Aorta (tissue), 5 donors: ENCODE data around the gene ZNF205. TPM values are rescaled to one million over a fixed set of nuclear protein-coding genes. Genes with fewer than 3 reads are reported as not detected.
A peak's percentile ranks its signal among the peaks of the same experiment; 100 is the strongest.

Experiments used
- ATAC-seq: fragments of 200-7000 bp; cut with Tn5 transposase; one replicate; pipeline ENCODE4 v1.9.1; 2022; ENCODE audit warnings: moderate library complexity; ENCODE audit not compliant: low FRiP score
- DNase-seq, 2 donors: peaks; one replicate each; pipeline ENCODE4 v3.0.0-alpha.2; 2020
- H3K27ac ChIP-seq, 2 donors: one replicate each; pipeline ENCODE4 v1.5.1; 2013; ENCODE audit warnings: low read length in 2 of 2, mild to moderate bottlenecking in 2 of 2, moderate library complexity in 2 of 2, control low read depth in 1 of 2, inconsistent platforms in 1 of 2, low read depth in 1 of 2
- H3K27me3 ChIP-seq, 2 donors: one replicate each; pipeline ENCODE4 v1.6.1; 2013; ENCODE audit warnings: control low read depth in 1 of 2, low read length in 1 of 2, mild to moderate bottlenecking in 1 of 2, moderate library complexity in 1 of 2; ENCODE audit not compliant: insufficient read depth in 2 of 2, control insufficient read depth in 1 of 2
- H3K36me3 ChIP-seq, 2 donors: one replicate each; pipeline ENCODE4 v1.6.1; 2013; ENCODE audit warnings: control low read depth in 1 of 2, low read length in 1 of 2, mild to moderate bottlenecking in 1 of 2; ENCODE audit not compliant: insufficient read depth in 2 of 2, control insufficient read depth in 1 of 2
- H3K4me1 ChIP-seq, 2 donors: one replicate each; pipeline ENCODE4 v1.6.1; 2013; ENCODE audit warnings: low read length in 2 of 2, control low read depth in 1 of 2, mild to moderate bottlenecking in 1 of 2, moderate library complexity in 1 of 2; ENCODE audit not compliant: insufficient read depth in 2 of 2, control insufficient read depth in 1 of 2
- H3K4me3 ChIP-seq, 2 donors: one replicate each; pipeline ENCODE4 v1.5.1; 2013; ENCODE audit warnings: low read length in 2 of 2, control low read depth in 1 of 2, mild to moderate bottlenecking in 1 of 2
- H3K9me3 ChIP-seq: one replicate; pipeline ENCODE4 v1.6.1; 2013; ENCODE audit warnings: mild to moderate bottlenecking, low read length; ENCODE audit not compliant: control insufficient read depth
- WGBS, 2 donors: extraction: QIAGEN DNeasy Blood & Tissue Kit; methylation state at CpG; one replicate each; pipeline ENCODE4 v1.1.7; 2013; 5-methylcytosine and 5-hydroxymethylcytosine counted together
- intact Hi-C, 2 donors: fragments of 100-400 bp; cut with DNase I; formaldehyde crosslinking; loops; one replicate each; pipeline versions ENCODE4 v1.14.2 to v1.15.0; 2022
- polyA plus RNA-seq, 2 donors: library from polyadenylated mRNA; stranded (reverse); fragments of 200-250 nt; gene quantifications; one replicate each; pipeline ENCODE4 v1.2.3, GENCODE V29; 2013
- total RNA-seq, 2 donors: library from RNA; stranded (reverse); fragmentation: NEBNext Ultra II Directional; extraction: Animal tissue kit (Norgen Biotek cat#: 25700); gene quantifications; one replicate each; pipeline ENCODE4 v1.2.1, GENCODE V29; 2021
- donor health status: healthy with polysubstance abuse.
- donor health status: Bipolar disorder and iron deficiency.
- donor health status: DM: no; HTN: no; CAD: no.
- donor health status: DM: no; HTN: no; CAD: no.
- donor health status: DM: yes; HTN: yes; CAD: no.

The ZNF205 gene
- total and polyA plus RNA-seq, 4 donors: 7.1 to 36.6 (median 9.5) TPM

DNA sequence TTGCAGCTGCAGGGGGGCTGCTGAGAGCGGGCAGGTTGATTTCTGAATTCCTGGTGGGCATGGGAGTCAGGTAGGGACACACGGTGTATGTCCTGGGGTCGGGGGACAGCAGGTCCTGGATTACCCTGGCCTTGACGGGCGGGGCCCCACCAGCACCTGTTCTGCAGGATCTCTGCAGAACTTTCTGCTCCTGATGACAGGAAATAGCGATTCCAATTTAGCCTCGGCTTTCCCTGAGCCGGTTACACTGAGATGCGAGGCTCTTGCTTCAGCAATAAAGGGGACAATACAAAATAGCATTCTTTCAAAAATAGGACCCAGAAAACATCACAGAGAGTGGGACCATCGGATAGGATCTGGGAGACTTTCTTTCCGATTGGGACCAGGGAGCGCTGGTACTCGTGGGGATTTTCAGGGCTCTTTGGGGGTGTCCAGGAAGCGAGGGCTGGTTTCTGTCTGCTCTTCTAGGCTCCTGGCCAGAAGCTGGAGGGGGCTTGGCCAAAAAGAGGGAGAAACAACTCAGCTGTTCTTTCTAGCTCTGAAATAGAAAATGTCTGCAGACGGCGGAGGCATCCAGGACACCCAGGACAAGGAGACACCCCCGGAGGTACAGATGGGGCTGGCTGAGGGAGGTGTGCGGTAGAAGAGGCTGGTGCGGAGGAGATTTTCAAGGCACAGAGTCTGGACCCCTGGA, 642 bp downstream of the ZNF205 start:
- ATAC-seq (no peak), DNase-seq (no peak)
- WGBS, 2 donors: 2 to 4% methylated on average over 19 of the region's 19 CpGs
- H3K9me3 ChIP-seq: no peaks in the 10 kb centered on the region
- no peaks in the 10 kb centered on the region for H3K36me3 ChIP-seq
- H3K27ac ChIP-seq: no peak overlapping the region
- no peaks in the 10 kb centered on the region for H3K4me1 ChIP-seq
- H3K27me3 ChIP-seq: no peaks in the 10 kb centered on the region
- intact Hi-C loops: loop anchor here in 1 of 2 donors (2.0 kb wide), 1 partner anchor 48 kb away; the partner anchor contains the start of gene IL32
- peak overlapping the region; percentile 79 to 86 for H3K4me3 ChIP-seq

DNA sequence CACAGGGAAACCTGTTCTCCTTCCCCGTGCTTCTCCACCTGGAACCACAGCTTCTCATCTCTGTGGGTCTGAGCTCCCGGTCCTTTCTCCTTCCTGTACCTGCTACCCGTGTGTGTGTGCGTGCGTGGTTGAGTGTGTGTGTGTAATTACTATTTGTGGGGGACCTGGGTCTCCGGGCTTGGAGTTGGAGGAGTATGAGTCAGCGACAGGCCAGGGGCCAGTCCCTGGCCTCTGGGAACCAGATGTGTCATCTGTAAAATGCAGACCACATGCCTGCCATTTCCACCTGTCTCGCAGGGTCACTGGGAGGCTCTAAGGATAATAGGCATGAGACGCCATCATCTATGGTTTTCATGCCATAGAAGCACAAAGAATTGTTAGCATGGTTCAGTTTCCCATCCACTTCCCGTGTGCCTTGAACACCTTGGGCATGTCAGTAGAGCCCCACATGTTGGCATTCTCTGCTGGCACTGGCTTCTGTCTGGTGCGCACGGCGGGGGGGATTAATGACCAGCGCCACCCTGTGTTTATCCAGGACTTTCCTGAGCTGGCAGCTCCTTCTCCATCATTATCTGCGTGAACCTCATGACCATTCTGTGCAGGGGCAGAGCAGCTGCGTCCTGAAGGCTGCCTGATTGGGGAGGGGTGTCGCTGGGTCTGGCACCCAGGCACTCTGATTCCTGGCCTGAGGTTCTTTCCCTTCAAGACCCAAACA, 1.5 kb downstream of the ZNF205 start:
- Histone ChIP-seq H3K4me1 (no peaks in the 10 kb centered on the region), H3K27me3 (no peaks in the 10 kb centered on the region), H3K4me3 (no peak overlapping the region), H3K36me3 (no peaks in the 10 kb centered on the region), H3K27ac (no peak overlapping the region), H3K9me3 (no peaks in the 10 kb centered on the region)
- no peak for ATAC-seq
- intact Hi-C loops: loop anchor here in 1 of 2 donors (2.0 kb wide), 1 partner anchor 49 kb away; the partner anchor contains the start of gene IL32
- no peak for DNase-seq
- 52 to 54% methylated on average over 17 of the region's 17 CpGs for WGBS, 2 donors

DNA sequence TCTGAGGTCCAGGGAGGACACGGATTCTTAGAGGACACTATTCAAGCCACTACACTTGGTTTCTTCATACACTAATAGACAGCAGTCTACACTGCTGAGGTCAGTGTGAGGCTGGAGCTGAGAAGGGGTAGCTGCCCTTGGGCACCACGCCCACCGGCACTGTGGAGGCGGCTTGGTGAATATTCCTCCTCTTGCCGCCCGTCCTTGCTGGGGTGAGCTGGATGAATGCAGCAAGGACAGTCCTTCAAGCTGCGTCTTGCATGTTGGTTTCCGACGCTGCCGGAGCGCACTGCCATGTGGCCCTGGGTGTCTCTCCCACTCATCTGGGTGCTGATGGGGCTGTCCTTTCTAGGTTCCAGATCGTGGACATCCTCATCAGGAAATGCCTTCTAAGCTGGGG, 2.6 kb downstream of the ZNF205 start:
- intact Hi-C loops: no loop called here
- H3K36me3 ChIP-seq: peaks cover 0 to 3% of the 10 kb centered on the region in 2 donors
- H3K4me3 ChIP-seq: no peak overlapping the region
- ATAC-seq: no peak
- no peaks in the 10 kb centered on the region for H3K9me3 ChIP-seq
- H3K27ac ChIP-seq: no peak overlapping the region
- H3K4me1 ChIP-seq: no peaks in the 10 kb centered on the region
- H3K27me3 ChIP-seq: no peaks in the 10 kb centered on the region
- DNase-seq: no peak
- 91 to 92% methylated on average over 12 of the region's 12 CpGs for WGBS, 2 donors

DNA sequence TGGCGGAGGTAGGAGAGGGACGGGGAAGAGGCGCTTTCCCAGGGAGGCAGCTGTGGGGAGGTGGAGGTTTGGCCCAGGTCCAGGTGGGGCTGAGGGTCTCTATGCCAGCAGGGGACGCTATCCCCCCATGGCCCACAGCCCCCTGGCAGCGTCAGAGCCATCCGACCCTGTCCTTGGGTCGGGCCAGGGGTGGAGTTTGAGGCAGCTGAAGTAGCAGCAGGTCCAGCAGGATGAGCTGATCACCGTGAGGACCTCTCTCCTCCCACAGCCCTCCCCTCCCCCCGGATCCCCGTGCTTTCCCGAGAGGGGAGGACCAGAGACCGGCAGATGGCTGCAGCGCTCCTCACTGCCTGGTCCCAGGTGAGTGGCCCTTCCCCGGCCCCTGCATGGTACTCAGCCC, 3.2 kb downstream of the ZNF205 start:
- H3K27me3 ChIP-seq: no peaks in the 10 kb centered on the region
- H3K4me1 ChIP-seq: no peaks in the 10 kb centered on the region
- H3K27ac ChIP-seq: no peak overlapping the region
- ATAC-seq (no peak), DNase-seq (no peak)
- no peak overlapping the region for H3K4me3 ChIP-seq
- 73 to 77% methylated on average over 12 to 14 of the region's 14 CpGs for whole genome bisulfite sequencing, 2 donors
- intact Hi-C loops: no loop called here
- peaks cover under 1 to 3% of the 10 kb centered on the region in 2 donors for H3K36me3 ChIP-seq
- H3K9me3 ChIP-seq: no peaks in the 10 kb centered on the region

DNA sequence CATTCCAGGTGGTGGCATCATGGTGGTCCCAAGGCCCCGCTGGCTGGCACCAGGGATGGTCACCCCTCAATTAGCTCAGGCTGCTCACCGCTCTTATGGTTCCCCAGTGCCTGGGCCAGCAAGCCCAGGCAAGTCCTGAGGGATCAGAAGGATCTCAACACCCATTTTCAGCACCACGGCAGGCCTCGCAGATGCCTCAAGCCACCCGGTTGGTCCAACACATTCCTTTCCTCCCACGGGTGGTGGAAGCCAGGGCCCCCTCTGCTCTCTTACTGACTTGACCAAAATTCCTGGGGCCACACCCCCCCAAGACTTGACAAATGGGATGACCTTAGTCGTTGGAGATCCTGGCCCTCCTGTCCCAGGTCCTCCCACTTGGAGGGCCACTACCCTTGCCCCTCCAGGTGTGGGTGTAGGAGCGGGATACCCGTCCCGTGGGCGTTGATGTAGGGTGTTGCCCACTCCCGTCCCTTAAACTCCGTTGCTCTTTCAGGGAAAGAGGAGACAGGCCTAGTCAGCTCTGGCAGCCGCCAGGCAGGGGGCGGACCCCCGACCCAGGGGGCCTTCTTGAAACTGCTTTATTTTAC, 5.9 kb downstream of the ZNF205 start:
- no peak for ATAC-seq
- intact Hi-C loops: no loop called here
- no peak overlapping the region for H3K27ac ChIP-seq

DNA sequence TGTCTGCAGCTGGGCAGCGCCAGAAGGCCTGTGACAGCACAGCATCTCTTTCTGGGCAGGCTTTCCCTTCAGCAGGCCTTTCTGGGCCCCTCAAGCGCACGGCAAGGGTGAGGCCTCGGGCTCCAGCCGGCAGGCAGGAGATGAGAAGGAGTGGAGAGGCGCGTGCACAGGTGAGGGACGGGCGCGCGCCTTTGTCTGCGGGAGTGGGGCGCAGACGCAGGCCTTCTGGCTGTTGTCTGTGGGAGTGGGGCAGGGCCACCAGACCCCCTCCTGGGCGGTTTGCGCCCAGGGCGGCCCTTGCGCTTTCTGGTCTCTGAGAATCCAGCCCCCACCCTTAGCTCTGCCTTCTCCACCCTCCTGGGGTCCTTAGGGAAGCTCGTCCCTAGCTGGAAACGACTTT, 6.5 kb downstream of the ZNF205 start:
- Histone ChIP-seq H3K9me3 (no peaks in the 10 kb centered on the region), H3K4me1 (no peaks in the 10 kb centered on the region), H3K27ac (no peak overlapping the region), H3K27me3 (no peaks in the 10 kb centered on the region), H3K36me3 (peaks cover 2 to 3% of the 10 kb centered on the region in 2 donors), H3K4me3 (no peak overlapping the region)
- WGBS, 2 donors: 92 to 94% methylated on average over 20 of the region's 20 CpGs
- DNase-seq: no peak
- intact Hi-C loops: no loop called here
- ATAC-seq: no peak

More for the DNA sequence above, 5.9 kb downstream of the ZNF205 start:
- Histone ChIP-seq H3K27me3 (no peaks in the 10 kb centered on the region), H3K36me3 (peaks cover 2 to 3% of the 10 kb centered on the region in 2 donors), H3K4me3 (no peak overlapping the region), H3K4me1 (no peaks in the 10 kb centered on the region), H3K9me3 (no peaks in the 10 kb centered on the region)
- WGBS, 2 donors: 80 to 83% methylated on average over 16 of the region's 16 CpGs
- DNase-seq: no peak

DNA sequence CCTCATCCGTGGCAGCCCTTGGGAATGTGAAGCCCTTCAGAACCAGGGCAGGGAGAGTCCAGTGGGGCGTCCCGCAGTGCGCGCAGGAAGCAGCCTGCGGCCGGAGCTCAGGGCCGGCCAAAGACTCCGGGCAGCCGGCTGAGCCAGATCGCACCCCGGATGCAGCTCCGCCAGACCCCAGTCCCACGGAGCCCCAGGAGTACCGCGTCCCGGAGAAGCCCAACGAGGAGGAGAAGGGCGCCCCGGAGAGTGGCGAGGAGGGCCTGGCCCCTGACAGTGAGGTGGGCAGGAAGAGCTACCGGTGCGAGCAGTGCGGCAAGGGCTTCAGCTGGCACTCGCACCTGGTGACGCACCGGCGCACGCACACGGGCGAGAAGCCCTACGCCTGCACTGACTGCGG, 6.9 kb downstream of the ZNF205 start:
- Histone ChIP-seq H3K36me3 (peaks cover 2 to 3% of the 10 kb centered on the region in 2 donors), H3K27me3 (no peaks in the 10 kb centered on the region), H3K27ac (no peak overlapping the region), H3K4me1 (no peaks in the 10 kb centered on the region), H3K4me3 (no peak overlapping the region), H3K9me3 (no peaks in the 10 kb centered on the region)
- intact Hi-C loops: no loop called here
- DNase-seq: no peak
- no peak for ATAC-seq
- 93 to 96% methylated on average over 33 of the region's 33 CpGs for WGBS, 2 donors

DNA sequence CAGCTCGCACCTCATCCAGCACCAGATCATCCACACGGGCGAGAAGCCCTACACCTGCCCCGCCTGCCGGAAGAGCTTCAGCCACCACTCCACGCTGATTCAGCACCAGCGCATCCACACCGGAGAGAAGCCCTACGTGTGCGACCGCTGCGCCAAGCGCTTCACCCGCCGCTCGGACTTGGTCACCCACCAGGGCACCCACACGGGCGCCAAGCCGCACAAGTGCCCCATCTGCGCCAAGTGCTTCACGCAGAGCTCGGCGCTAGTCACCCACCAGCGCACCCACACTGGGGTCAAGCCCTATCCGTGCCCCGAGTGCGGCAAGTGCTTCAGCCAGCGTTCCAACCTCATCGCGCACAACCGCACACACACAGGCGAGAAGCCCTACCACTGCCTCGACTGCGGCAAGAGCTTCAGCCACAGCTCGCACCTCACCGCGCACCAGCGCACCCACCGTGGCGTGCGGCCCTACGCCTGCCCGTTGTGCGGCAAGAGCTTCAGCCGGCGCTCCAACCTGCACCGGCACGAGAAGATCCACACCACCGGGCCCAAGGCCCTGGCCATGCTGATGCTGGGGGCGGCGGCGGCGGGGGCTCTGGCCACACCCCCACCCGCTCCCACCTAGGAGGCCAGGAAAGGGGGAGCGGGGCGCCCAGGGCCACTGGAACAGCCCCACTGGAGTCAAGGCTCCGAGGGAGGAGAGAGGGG, 7.5 kb downstream of the ZNF205 start:
- no peak for ATAC-seq
- DNase-seq: no peak
- Histone ChIP-seq H3K9me3 (no peaks in the 10 kb centered on the region), H3K4me1 (no peaks in the 10 kb centered on the region), H3K36me3 (peaks cover 2 to 3% of the 10 kb centered on the region in 2 donors), H3K4me3 (no peak overlapping the region), H3K27me3 (no peaks in the 10 kb centered on the region), H3K27ac (no peak overlapping the region)
- intact Hi-C loops: no loop called here
- WGBS, 2 donors: 95% methylated on average over 57 of the region's 57 CpGs
